Neuronal stem cell (in vitro differentiated cells): ENCODE measurements around the gene PARD6G.

Experiments
- DNase-seq: peaks from one replicate; pipeline ENCODE4 v3.0.0-alpha.2; 2013; ENCODE audit warnings: low spot score
- H2AFZ ChIP-seq: one replicate; pipeline ENCODE4 v1.6.1; 2013; ENCODE audit warnings: mild to moderate bottlenecking, low read length, inconsistent platforms
- H2AK5ac ChIP-seq: 2 replicates; pipeline ENCODE4 v1.6.1; 2013; ENCODE audit warnings: low read depth, mild to moderate bottlenecking, inconsistent platforms, low read length, moderate library complexity, mixed read lengths
- H2BK120ac ChIP-seq: 2 replicates; pipeline ENCODE4 v1.6.1; 2013; ENCODE audit warnings: low read depth, mild to moderate bottlenecking, inconsistent platforms, low read length, moderate library complexity, mixed read lengths
- H2BK12ac ChIP-seq: one replicate; pipeline ENCODE4 v1.6.1; 2013; ENCODE audit warnings: low read length, inconsistent platforms
- H2BK15ac ChIP-seq: 2 replicates; pipeline ENCODE4 v1.6.1; 2013; ENCODE audit warnings: mild to moderate bottlenecking, low read length, inconsistent platforms, mixed read lengths
- H2BK5ac ChIP-seq: one replicate; pipeline ENCODE4 v1.6.1; 2013; ENCODE audit warnings: inconsistent platforms, mild to moderate bottlenecking, low read length, moderate library complexity
- H3K14ac ChIP-seq: one replicate; pipeline ENCODE4 v1.6.1; 2013; ENCODE audit warnings: low read length, inconsistent platforms
- H3K18ac ChIP-seq: 2 replicates; pipeline ENCODE4 v1.6.1; 2013; ENCODE audit warnings: low read length, inconsistent platforms
- H3K23ac ChIP-seq: 2 replicates; pipeline ENCODE4 v1.6.1; 2013; ENCODE audit warnings: low read depth, mild to moderate bottlenecking, mixed read lengths, low read length, inconsistent platforms; ENCODE audit not compliant: poor library complexity
- H3K27ac ChIP-seq: replicated peaks from 3 replicates; pipeline ENCODE4 v1.5.1; 2013; ENCODE audit warnings: low read length, inconsistent platforms
- H3K27me3 ChIP-seq, 3 experiments: 2 replicates each; pipeline ENCODE4 v1.6.1; 2013; ENCODE audit warnings: low read length in 3 of 3, mild to moderate bottlenecking in 2 of 3, inconsistent platforms in 1 of 3, low read depth in 1 of 3, mixed read lengths in 1 of 3, moderate library complexity in 1 of 3; ENCODE audit not compliant: control insufficient read depth in 3 of 3, insufficient read depth in 3 of 3
- H3K36me3 ChIP-seq, 2 donors: replicated peaks in 1 of 2; 2 replicates each; pipeline ENCODE4 v1.6.1; 2013; ENCODE audit warnings: low read length in 2 of 2; ENCODE audit not compliant: control insufficient read depth in 2 of 2, insufficient read depth in 2 of 2
- H3K4ac ChIP-seq: 2 replicates; pipeline ENCODE4 v1.6.1; 2013; ENCODE audit warnings: inconsistent platforms, mild to moderate bottlenecking, low read length, moderate library complexity
- H3K4me1 ChIP-seq, 2 donors: 1 replicate in 1 of 2; 2 replicates in 1 of 2; pipeline ENCODE4 v1.6.1; 2013; ENCODE audit warnings: low read length in 2 of 2, low read depth in 1 of 2; ENCODE audit not compliant: control insufficient read depth in 2 of 2, insufficient read depth in 1 of 2
- H3K4me2 ChIP-seq: one replicate; pipeline ENCODE4 v1.6.1; 2013; ENCODE audit warnings: mild to moderate bottlenecking, low read length, inconsistent platforms; ENCODE audit not compliant: insufficient read depth, poor library complexity, severe bottlenecking
- H3K4me3 ChIP-seq, 2 donors: 2 replicates each; pipeline ENCODE4 v1.5.1; 2013; ENCODE audit warnings: low read length in 2 of 2, mild to moderate bottlenecking in 2 of 2, inconsistent platforms in 1 of 2, moderate library complexity in 1 of 2
- H3K79me1 ChIP-seq: one replicate; pipeline ENCODE4 v1.6.1; 2013; ENCODE audit warnings: low read depth, mild to moderate bottlenecking, inconsistent platforms, low read length, moderate library complexity
- H3K9ac ChIP-seq: one replicate; pipeline ENCODE4 v1.6.1; 2013; ENCODE audit warnings: mild to moderate bottlenecking, low read depth, low read length, inconsistent platforms; ENCODE audit not compliant: poor library complexity
- H3K9me3 ChIP-seq, 2 donors: replicated peaks in 1 of 2; 2 replicates each; pipeline versions ENCODE3 to v1.6.1; 2013; ENCODE audit warnings: low read length in 2 of 2, mild to moderate bottlenecking in 2 of 2, inconsistent platforms in 1 of 2, low read depth in 1 of 2, mixed read lengths in 1 of 2, moderate library complexity in 1 of 2; ENCODE audit not compliant: control insufficient read depth in 2 of 2, insufficient read depth in 1 of 2
- H4K8ac ChIP-seq: one replicate; pipeline ENCODE4 v1.6.1; 2013; ENCODE audit warnings: low read depth, mild to moderate bottlenecking, inconsistent platforms, low read length, moderate library complexity
- H4K91ac ChIP-seq: one replicate; pipeline ENCODE4 v1.6.1; 2013; ENCODE audit warnings: low read length, low read depth, mild to moderate bottlenecking, inconsistent platforms; ENCODE audit not compliant: poor library complexity
- WGBS, 2 donors: extraction: QIAGEN DNeasy Blood & Tissue Kit; methylation state at CpG; one replicate each; pipeline ENCODE4 v1.1.7; 2013; ENCODE audit warnings: missing lambda C conversion rate in 2 of 2, mixed read lengths in 1 of 2; ENCODE audit not compliant: insufficient read length in 2 of 2, insufficient replicate concordance in 1 of 2; ENCODE audit errors: extremely low coverage in 2 of 2; 5-methylcytosine and 5-hydroxymethylcytosine counted together

Gene PARD6G

GRCh38 chr18:80178935-80179818 is 68.1 kb downstream of the PARD6G start:
- Histone ChIP-seq H3K9ac (no peak overlapping the region), H3K4ac (peak overlapping the region; percentile 45), H3K18ac (no peak overlapping the region), H3K4me1 (peaks cover 0 to 3% of the 10 kb centered on the region in 2 donors), H2BK15ac (no peak overlapping the region), H2BK12ac (no peak overlapping the region), H2BK5ac (no peak overlapping the region), H3K4me2 (no peak overlapping the region), H2AK5ac (no peak overlapping the region), H3K14ac (no peak overlapping the region), H3K23ac (peak overlapping the region; percentile 32), H2BK120ac (no peak overlapping the region), H3K79me1 (no peaks in the 10 kb centered on the region), H3K9me3 (no peaks in the 10 kb centered on the region), H2AFZ (no peak overlapping the region), H3K27ac (no peak overlapping the region), H3K4me3 (peak overlapping the region in 1 of 2 donors; percentile 57), H3K36me3 (peaks cover 0 to 20% of the 10 kb centered on the region in 2 donors), H3K27me3 (no peaks in the 10 kb centered on the region), H4K8ac (no peak overlapping the region), H4K91ac (no peak overlapping the region)
- DNase-seq = no peak
- WGBS, 2 donors = no CpG with 5 or more reads among the region's 30 CpGs

DNA sequence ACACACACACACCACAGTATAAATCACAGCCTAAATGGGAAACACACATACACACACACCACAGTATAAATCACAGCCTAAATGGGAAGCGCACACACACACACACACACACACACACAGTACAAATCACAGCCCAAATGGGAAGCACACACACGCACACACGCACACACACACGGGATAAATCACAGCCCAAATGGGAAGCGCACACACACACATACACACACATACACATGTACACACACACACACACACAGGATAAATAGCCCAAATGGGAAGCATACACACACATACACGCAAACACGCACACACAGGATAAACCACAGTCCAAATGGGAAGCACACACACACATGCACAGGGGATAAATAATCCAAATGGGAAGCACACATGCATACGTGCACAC is 70.2 kb downstream of the PARD6G start:
- Histone ChIP-seq H2BK120ac (no peak overlapping the region), H2AFZ (no peak overlapping the region), H3K36me3 (peaks cover 0 to 11% of the 10 kb centered on the region in 2 donors), H3K23ac (no peak overlapping the region), H3K9me3 (no peaks in the 10 kb centered on the region), H3K4me2 (no peak overlapping the region), H3K4me1 (peaks cover 0 to 3% of the 10 kb centered on the region in 2 donors), H3K18ac (no peak overlapping the region), H2BK15ac (no peak overlapping the region), H2BK5ac (no peak overlapping the region), H2AK5ac (no peak overlapping the region), H4K8ac (no peak overlapping the region), H3K79me1 (peaks cover 2% of the 10 kb centered on the region), H2BK12ac (no peak overlapping the region), H3K14ac (no peak overlapping the region), H3K27ac (no peak overlapping the region), H3K4me3 (peak overlapping the region in 1 of 2 donors; percentile 53), H3K4ac (no peak overlapping the region), H3K9ac (no peak overlapping the region), H3K27me3 (no peaks in the 10 kb centered on the region), H4K91ac (no peak overlapping the region)
- no peak for DNase-seq
- WGBS, 2 donors = no CpG with 5 or more reads among the region's 8 CpGs

DNA sequence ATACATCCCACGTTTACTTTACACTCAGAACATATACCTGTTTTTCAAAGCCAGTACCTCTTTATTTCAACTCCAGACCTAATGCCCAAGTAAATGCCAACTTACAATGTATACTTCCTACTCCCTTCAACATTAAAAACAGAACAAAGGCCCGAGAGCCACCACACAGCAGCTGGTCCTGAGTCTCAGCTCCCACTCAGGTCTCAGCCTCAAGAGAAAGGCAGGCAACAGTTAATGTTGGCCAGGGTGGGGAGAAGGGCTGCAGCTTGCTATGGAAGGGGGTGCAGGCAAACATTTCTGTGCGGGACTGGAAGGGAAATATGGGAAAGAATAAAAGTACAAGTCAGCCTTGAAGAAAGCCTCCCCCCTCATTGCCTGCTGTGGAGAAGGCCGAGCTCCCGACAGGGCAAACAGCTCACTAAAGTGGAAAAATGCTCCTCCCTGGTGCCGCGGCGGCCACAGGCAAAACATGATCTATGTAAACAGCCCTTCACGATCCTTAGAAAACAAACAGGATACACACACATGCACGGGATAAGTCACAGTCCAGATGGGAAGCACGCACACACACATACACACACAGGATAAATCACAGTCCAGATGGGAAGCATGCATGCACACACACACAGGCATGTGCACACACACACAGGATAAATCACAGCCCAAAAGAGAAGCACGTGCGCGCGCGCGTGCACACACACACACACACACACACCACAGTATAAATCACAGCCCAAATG is 70.8 kb downstream of the PARD6G start:
- no CpG with 5 or more reads among the region's 17 CpGs for WGBS, 2 donors
- Histone ChIP-seq H3K23ac (no peak overlapping the region), H2BK15ac (no peak overlapping the region), H2BK12ac (no peak overlapping the region), H3K27ac (no peak overlapping the region), H2BK120ac (no peak overlapping the region), H3K27me3 (no peaks in the 10 kb centered on the region), H3K18ac (no peak overlapping the region), H3K14ac (peak overlapping the region; percentile 77), H4K8ac (no peak overlapping the region), H3K9ac (peak overlapping the region; percentile 47), H3K4me2 (no peak overlapping the region), H3K9me3 (no peaks in the 10 kb centered on the region), H4K91ac (no peak overlapping the region), H3K4me3 (peak overlapping the region in 1 of 2 donors; percentile 35), H3K79me1 (peaks cover 2% of the 10 kb centered on the region), H2BK5ac (no peak overlapping the region), H2AK5ac (no peak overlapping the region), H3K36me3 (peaks cover 0 to 11% of the 10 kb centered on the region in 2 donors), H3K4me1 (peaks cover 0 to 3% of the 10 kb centered on the region in 2 donors), H2AFZ (no peak overlapping the region), H3K4ac (no peak overlapping the region)
- DNase-seq = no peak
